NCI-H2029 (cell line): Measurements from ENCODE around the gene ZSWIM3.
"Not testable (repeated sequence)": the region's sequence is repeated elsewhere in the genome, so short reads cannot be mapped to it uniquely, and the experiment has no call there.

ENCODE experiments used
- DNase-seq: peaks from one replicate; lab custom pipeline; 2025; lab: John Stamatoyannopoulos, UW

Gene ZSWIM3

DNA sequence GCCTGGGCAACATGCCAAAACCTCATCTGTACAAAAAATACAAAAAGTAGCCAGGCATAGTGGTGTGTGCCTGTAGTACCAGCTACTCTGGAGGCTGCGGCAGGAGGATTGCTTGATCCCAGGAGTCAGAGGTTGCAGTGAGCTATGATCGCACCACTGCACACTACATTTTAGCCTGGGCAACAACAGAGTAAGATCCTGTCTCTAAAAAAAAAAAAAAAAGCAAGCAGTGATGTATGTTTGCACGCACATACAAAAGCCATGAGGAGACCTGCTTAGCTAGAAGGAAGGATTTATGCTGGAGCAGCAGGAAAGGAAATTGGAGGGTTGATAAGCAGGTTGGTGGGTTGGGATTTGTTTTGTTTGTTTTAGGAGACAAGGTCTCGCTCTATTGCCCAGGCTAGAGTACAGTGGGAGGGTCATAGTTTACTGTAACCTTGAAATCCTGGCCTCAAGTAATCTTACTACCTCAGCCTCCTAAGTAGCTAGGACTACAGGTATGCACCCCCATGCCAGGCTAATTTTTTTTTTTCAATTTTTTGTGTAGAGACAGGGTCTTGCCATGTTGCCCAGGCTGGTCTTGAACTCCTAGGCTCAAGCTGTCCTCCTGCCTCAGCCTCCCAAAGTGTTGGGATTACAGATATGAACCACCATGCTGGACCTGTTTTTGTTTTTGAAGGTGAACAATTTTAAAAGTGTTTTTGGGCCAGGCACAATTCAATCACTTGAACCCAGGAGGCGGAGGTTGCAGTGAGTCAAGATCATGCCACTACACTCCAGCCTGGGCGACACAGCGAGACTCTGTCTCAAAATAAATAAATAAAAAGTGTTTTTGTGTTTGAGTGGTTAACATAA, 4.0 kb downstream of the ZSWIM3 start:
- DNase-seq = peak; percentile 66

- peak; percentile 3 for DNase-seq
Measured at GRCh38 chr20:45863543-45864470, 6.4 kb downstream of the ZSWIM3 start.

DNA sequence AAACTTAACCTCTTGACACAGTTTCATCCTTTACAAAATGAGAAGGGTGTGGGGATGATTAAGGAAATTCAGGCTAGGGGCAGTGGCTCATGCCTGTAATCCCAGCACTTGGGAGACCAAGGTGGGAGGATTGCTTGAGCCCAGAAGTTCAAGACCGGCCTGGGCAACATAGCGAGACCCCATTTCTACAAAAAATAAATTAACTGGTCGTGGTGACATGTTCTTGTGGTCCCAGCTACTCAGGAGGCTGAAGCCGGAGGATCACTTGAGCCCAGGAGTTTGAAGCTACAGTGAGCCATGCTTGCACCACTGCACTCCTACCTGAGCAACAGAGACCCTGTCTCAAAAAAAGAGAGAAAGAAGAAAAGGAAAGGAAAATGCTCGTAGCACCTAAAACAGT, 9.0 kb downstream of the ZSWIM3 start:
- no peak for DNase-seq

DNA sequence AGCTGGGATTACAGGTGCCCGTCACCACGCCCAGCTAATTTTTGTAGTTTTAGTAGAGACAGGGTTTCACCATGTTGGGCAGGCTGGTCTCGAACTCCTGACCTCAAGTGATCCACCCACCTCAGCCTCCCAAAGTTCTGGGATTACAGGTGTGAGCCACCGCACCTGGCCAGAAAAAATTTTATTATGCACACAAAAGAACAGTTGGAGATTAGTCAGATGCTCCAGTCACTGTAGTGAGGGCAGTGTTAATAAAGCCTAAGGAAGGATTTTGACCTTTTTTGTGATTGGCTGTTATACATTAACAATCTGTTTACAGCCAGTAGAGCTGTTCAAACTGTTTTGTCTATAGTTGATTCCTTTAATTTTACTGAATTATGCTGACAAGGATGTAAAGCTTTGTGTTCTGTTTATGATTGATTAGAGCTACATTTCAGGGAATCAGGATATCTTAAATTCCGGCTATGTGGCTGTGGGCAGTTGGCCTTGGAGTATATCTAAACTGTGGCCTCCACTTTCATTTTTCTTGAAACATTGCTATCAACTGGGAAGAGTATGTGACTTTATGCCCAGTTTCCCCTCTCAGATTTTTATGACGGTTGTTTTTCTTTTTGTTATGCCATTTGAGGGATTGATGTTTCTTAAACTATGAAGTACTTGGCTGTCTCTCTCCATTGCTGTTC, 9.9 kb downstream of the ZSWIM3 start:
- DNase-seq = no peak

DNA sequence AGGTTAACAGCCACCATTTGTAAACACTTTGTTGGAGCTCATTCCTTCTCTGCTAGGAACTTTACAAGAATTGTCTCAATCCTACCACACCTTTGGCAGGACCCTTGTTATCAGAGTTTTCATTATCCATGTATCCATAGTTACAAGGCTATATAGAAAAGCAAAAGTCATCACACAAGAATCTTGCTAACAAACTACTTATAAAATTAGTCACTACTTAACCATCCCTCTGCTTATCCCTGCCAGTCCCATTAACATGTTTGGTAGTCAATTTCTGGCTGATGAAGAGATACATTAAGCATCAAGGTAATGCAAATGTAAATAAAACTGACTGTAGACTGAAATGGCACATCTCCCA, 10.4 kb downstream of the ZSWIM3 start:
- DNase-seq = no peak

- no peak for DNase-seq
Measured at GRCh38 chr20:45872626-45873025, 15.2 kb downstream of the ZSWIM3 start.

- no peak for DNase-seq
Measured at GRCh38 chr20:45873409-45874103, 16.1 kb downstream of the ZSWIM3 start.

- not testable (repeated sequence) for DNase-seq
Measured at GRCh38 chr20:45874104-45874481, 16.7 kb downstream of the ZSWIM3 start.

- DNase-seq = no peak
Measured at GRCh38 chr20:45874576-45874975, 17.2 kb downstream of the ZSWIM3 start.

- no peak for DNase-seq
Measured at GRCh38 chr20:45878076-45878761, 20.8 kb downstream of the ZSWIM3 start.

GRCh38 chr20:45880988-45881788, 23.8 kb downstream of the ZSWIM3 start, which contains the start of gene ZSWIM1:
ZSWIM1 (plus strand) TSS chr20:45881227; CDS start chr20:45882593, 1,366 bp downstream.
- peak; percentile 98 for DNase-seq

DNA sequence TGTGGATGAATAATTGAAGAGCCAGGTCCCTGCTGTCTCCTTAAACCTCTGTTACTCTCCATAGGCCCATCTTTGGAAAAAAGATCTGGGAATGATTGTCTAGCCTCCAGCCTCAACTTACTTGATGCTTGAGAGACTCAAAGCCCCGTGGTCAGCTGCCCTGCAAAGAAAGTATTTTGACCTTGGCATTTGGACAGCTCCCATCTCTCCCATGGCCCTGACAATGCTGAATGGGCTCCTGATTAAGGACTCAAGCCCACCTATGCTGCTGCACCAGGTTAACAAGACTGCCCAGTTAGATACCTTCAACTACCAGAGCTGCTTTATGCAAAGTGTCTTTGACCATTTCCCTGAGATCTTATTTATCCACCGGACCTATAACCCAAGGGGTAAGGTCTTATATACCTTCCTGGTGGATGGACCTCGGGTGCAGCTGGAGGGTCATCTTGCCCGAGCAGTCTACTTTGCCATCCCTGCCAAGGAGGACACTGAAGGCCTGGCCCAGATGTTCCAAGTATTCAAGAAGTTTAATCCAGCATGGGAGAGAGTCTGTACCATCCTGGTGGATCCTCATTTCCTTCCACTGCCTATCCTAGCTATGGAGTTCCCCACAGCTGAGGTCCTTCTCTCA, 25.2 kb downstream of the ZSWIM3 start:
- DNase-seq = no peak

- no peak for DNase-seq
Measured at GRCh38 chr20:45883100-45883469, 25.7 kb downstream of the ZSWIM3 start.

- no peak for DNase-seq
Measured at GRCh38 chr20:45886590-45887345, 29.4 kb downstream of the ZSWIM3 start.

DNA sequence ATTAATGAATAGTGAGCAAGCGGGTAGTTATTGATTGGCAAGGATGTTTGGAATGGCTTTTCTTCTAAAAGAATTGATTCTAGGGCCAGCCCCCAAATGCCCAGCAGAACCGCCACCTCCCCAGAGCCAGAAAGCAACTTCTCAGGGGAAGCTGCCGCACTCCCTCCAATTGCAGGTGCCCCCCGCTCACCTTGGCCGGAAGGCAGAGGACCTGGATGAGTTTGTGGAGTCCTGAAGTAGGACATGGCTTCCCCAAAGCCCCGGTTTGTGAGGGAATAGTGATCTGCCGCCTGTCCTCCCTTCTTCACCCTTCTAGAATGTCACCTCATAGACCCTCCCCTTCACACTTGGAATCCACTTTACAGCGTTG, 29.9 kb downstream of the ZSWIM3 start, which contains the start of gene SPATA25:
SPATA25 (minus strand) TSS at position 277 of the 370 bp plus-strand sequence; CDS start at position 245, 32 bp downstream.
- DNase-seq = no peak

GRCh38 chr20:45888681-45889080, 31.3 kb downstream of the ZSWIM3 start:
- no peak for DNase-seq

GRCh38 chr20:45890077-45890984, 32.9 kb downstream of the ZSWIM3 start:
- DNase-seq = peak; percentile 15
